Activated naive CD4-positive, alpha-beta T cell treated with Interleukin-2 at 50 U/mL for 16 hours (primary cell): Measurements from ENCODE around the gene TGFBR3.

ENCODE experiments used
- DNase-seq: peaks from one replicate; pipeline ENCODE4 v3.0.0-alpha.2; 2020

TGFBR3 gene

DNA sequence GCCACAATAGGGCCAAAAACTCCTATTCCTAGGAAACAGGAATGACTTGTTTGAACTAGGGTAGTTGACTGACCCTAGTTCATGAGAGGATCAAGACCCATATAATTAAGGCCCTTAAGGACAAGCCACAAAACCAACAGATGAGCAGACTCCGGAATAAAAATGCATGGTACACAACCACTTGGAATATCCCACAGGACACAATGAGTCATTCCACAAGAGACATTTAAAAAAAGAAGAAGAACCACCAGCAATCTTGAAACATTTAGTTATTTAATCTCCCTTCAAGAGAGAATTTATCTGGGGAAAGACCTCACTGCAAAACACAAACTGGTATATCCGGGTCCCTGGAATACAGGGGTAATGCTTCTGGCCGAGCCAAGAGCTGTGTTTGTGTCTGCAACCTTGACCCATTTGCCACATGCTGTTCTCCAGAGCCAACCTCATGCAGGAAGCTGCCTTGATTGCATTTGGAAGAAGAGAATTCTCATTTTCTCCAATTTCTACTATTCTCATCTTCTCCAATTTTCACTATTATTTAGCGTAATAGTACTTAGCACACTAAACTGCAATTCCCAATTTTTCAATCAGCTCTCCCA, 135.5 kb downstream of the TGFBR3 start:
- DNase-seq: no peak

DNA sequence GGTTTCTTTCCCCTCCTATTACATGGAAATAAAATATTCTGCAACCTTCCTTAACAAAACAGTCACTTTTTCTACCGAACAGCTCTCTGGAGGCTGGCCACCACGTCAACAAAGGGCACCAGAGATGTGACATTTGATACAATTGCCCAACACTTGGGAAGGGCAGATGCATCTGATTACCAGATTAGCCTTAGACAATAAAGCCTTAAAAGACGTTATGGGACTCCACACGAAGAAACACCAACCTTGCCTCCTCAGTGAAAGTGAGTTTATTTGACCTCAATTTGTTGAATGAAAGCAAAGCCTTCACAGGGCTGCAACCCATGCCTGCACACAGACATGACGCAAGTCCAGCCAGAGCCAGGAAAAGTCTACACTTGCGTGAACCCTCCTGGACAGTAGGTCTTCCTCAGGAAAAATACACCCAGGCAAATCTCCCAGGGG, 136.1 kb downstream of the TGFBR3 start:
- no peak for DNase-seq

DNA sequence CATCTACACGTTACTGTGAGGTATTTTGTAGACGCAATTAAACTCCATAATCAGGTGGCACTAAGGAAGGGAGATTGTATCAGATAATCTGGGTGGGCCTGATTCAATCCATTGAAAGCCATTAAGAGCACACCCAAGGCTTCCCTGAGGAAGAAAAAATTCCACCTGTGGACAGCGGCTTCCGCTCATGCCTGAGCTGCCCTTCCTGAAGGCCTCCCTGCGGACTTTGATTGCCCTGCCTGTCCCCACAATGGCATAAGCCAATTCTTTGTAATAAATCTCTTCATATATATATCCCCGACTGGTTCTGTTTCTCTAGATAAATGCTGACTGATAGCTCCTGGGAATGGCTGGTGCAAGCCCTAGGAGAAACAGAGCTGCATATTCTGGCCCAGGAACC, 138.3 kb downstream of the TGFBR3 start:
- no peak for DNase-seq

DNA sequence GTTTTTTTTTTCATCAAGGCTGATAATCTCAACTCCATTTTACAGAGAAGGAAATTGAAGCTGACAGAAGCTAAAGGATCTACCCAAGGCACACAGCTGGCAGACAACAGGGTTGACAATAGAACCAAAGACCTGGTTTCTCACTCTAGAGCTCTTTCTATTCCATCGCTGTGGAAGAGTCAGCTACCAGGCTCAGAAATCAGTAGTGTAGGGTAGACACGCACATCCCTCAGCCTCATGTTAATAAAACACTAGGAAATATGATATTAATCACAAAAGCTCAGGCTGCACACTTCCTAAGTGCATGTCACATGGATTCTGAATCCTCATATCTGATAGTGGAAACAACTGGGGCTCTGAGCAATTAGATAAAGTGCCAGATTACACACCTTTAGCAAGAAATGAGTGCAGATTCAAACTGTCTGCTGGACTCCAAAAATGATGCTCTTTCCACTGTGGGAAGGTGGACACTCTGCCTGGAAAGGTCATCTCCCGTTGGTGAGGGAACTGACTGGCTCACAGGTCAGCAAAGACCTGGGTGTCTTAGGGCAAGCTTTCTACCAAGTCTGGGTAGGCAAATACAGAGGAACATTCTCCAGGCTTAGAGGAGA, 139.1 kb downstream of the TGFBR3 start:
- DNase-seq: no peak

DNA sequence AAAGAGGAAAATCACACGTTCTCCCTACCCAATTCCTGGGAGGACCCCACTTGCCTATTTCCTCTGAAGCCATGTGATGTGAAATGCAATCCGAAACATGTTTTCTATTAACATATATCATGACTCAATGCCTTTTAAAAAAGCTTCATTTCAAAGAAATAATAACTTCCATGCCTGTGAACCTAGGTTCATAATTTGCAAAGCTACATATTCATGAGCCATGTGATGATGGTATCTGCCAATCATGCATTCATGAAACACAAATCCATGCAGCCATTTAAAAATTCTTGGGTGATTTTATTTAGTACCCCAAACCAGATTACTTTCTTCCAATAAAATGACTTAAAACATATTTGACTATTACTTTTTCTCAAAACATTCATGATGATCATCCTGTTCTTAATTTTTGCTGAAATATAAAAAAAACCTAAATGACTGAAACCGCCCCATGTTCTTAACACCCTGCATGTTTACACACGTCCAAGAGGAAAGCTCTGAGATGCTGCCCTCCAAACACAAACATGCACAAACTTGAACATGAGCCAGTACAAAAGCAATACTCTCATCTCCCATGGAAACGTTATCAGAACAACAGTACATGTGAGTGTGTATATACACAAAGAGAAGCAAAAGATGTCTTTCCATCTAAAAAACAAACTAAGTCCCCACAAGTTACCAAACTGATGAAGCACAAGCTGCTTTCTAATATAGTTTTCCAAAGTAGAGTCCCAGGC, 140.1 kb downstream of the TGFBR3 start:
- DNase-seq: no peak

DNA sequence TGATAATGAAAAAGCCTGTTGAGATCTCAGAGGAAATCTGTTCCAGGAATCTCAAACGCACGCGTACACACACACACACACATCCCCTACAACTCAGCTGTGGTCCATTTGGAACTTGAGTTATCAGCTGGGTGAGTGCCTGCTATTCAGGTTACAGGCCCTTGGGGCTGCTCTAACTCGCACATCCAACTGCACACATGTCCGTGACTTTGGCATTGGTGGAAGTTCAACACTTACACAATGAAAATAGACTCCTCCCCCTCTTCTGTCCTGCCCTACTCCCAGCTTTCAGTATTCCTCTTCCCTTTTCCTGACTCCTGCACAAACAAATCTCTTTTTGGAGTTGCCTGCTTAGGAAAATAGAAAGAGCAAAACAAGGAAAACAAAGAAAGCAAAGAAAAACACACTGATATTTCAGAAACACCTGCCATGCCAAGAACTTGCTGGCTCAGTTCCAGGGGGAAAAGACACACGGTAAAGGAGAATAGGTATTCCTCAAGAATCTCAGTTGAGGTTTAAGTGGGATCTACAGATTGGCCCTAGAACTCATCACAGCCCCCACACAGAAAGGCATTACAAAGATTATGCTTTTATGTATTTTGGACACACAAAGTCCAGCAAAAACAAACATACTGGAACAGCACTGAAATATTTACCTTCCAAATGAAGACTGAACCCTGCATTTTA, 140.9 kb downstream of the TGFBR3 start:
- no peak for DNase-seq

DNA sequence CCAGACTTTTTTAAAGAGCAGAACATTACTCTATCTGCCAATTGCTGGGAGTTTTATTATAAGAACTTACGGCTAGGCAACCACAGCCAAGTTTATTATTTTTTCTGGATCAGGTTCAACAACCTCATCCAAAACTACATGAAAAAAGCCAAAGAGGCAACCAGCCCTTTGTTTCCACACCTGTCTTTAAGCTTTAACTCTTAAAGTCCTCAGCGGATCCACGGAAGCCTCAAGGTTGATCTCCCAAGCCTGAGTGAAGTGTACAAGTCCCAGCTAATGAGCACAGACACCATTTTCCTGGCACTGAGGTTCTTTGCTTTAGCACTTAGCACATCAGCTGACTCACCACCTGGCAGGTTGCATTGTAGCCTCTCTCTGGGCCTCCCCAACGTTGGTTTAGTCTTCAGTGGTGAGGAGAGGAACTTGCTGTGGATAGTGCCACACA, 143.1 kb downstream of the TGFBR3 start:
- DNase-seq: no peak

DNA sequence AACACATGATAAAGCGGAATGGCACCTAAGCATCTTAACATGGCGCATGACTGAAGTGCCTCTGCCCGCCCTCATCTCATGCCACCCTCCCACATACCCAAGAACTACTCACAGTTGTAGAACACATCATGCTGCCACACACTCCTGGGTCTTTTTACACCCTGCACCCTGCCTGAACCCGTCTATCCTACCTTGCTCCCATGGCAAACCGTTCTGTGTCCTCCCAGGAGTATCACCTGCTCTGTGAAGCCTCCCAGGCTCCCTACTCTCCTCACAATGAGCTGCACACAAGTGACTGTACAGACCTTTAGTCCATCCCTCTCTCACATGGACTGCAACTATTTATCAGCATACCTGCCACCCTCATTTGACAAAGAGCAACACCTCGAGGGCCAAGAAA, 144.0 kb downstream of the TGFBR3 start:
- DNase-seq: no peak

DNA sequence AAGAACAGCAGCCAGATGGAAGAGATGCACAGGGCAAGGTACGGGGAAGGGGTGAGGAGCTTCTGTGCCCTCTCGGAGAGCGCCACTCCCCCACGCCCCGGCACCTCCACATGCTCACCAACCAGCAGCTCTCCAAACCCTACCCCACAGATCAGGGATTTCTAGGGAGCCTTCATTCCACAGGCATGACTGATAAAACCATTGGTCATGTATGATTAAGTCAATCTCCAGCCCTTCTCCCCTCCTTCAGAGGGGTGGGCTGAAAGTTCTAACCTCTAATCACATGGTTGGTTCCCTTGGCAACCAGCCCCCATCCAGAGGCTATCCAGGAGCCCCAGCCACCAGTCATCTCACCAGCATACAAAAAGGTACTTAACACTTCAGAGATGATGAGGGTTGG, 144.7 kb downstream of the TGFBR3 start:
- no peak for DNase-seq

DNA sequence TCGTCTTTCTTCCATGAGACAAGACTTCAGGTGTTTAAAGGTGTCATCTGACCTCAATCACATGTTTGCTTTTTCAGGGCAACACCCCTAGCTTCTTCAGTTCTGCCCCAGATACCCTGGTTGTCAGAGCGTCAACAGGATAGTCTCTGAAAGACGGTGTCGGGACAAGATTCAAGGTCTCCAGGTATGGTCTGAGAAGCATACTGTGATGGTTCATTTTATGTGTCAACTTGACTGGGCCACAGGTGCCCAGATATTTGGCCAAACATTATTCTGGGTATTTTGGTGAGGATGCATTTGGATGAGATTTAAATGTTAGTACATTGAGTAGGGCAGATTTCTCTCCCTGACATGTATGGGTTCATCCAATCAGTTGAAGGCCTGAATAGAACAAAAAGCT, 148.3 kb downstream of the TGFBR3 start:
- DNase-seq: no peak

DNA sequence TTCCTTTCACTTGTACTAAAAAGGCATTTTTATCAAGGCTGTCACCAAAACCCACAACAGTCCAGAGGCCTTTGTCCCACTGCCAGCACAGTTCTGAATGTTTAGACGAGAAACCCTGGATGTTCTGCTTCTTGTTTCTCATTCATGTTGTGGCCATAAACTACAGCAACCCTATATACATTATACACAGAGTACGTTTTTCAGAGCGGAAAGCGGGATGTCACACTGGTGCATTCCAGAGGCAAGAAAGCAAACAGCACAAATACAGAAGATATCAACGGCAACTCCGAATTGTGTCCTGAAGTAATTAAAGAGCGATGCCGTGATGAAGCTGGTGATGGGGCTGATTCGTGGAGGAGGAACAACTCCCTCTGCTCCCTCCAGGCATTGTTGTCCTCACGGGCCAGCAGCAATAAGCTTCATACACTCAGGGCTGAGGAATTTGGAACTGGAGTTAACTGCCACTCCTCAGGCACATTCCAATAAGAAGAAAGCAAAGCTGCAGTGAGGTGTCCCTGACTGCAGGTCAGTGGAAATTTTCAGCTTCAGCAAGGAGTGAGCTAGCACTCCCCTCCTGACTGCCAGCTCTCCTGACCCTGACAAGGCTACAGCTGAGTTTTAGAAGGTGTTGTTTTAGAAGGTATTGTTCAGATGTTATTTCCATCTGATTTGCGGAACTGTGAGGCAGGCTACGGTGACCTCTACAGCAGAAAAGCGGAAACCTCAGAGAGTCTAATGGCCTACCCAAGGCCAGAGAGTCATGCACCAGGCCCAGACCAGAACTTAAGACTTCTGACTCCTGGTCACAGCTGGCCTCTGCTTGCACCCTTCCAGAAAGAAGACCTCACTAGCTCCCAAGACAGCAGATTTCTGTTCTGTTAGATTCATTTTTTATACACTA, 149.0 kb downstream of the TGFBR3 start:
- DNase-seq: no peak

DNA sequence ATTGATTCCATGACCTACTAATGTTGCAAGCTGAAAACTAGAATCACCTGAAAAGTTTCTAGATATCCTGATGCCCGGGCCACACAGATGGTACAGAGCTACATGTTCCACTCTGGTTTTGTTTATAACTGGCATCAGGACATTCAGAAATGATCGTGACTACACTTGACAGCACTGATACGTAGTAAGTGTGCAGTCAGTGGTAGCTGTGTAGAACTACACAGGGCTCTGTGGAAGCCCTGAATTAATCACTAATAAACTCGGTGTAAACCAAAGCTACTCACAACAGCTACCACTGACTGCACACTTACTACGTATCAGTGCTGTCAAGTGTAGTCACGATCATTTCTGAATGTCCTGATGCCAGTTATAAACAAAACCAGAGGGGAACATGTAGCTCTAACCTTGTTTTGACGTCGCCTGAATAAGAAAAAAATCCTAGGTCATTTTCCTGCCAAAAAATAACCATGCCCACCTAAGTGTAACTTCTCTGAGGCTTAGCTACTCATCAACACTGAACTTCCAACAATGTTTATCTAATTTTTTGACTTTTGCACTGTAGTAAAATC, 149.7 kb downstream of the TGFBR3 start:
- no peak for DNase-seq

DNA sequence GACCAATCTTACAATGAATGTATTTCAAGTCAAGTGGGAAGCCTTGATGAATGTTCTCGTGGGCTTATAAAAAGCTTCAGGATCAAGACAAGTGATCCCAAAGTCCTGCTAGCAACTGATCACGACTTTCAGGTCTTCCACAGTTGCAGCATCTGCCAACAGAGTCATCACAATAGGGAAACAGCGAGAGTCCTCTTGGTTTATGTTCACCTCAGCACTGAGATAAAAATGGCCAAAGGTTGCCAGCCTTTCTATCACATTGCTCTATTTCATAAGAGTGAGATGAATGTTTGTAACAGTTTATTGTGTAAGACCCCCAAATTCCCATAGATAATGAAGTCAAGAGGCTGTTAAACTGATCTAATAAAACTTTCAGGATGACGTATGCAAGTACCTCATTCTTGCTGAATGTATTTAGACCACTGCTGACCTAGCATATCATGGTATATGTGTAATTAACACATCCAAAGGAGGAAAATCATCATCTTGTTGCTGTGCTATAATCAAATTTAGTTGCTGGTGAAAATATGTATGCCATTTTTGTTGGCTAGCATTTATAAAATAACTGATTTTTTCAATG, 150.6 kb downstream of the TGFBR3 start:
- DNase-seq: no peak

DNA sequence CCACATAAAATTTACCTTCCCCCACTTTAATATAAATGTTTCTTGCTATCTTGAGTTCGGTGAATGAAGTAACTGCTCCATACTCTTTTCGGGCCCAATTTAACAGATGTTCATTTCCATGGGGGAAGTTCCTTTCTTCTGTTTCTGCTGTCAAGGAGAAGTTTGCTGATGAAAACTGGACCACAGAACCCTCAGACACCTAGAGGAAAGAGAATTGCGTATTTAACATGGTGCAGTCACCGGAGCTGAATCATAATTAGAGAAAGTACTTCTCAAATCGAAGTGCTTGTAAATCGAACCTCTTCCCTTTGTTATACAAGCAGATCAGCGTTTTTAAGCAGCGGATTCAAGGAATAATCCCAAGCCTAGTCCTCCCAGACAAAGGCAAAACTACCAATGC, 151.2 kb downstream of the TGFBR3 start:
- no peak for DNase-seq

DNA sequence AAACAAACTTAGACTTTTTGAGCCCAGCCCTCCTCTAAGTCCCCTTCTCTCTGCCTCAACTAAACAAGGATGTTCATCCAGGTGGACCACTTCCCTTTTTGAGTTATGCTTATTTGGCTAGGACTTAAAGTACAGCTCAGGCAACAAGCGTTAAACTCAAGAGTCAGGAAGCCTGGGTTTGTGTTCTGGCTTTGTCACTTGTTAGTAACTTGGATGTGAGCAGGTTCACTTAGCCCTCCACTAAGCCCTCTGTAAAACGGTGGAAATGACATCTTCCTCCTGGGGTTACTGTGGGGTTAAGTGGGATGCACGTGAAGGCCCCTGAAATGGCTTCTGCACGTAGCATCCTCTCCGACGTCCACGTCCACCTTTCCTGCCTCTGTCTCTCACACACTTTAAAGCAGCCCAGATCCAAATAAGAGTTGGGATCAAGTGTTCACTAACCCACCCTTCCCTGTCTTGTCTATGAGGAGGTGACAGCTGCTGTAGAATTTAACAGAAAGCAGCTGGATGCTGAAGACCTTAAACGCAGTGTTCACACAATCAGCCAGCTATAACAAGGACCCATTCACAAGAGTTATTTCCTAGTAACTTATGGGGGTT, 152.7 kb downstream of the TGFBR3 start:
- DNase-seq: no peak

DNA sequence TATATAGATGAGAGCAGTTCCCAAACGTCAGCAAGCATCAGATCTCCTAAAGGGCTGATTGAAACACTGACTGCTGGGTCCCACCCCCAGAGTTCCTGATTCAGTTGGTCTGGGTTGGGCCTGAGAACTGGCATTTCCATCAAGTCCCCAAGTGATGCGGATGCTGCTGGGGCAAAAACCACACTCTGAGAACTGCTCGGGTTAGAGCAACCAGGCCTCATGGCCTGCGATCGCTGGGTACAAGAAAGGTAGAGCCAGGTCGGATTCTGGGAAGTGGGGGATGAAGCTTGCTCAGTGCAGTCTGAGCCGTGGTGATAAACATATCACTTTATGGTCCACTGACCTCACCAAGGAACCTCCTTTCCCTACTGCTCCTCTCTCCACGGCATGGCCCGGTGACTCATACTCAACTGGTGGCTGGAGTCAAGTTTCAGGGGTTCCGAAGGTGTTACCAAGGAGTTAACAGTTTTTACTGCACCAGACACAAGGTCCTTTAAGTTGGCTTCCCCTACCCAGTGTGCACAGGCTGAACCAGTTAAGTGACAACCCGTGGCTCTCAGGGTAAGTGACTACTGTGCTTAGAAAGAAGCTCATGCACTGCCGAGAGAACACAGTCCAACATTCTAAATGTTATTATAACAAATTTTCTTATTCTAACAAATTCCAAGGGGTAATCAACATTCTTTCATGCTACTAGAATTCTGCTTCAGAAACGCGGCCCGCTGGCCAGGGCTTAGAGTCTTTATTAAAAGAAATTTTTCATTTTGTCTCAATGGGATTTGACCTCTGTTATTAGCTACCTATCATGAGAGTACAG, 153.5 kb downstream of the TGFBR3 start:
- DNase-seq: peak; percentile 20

DNA sequence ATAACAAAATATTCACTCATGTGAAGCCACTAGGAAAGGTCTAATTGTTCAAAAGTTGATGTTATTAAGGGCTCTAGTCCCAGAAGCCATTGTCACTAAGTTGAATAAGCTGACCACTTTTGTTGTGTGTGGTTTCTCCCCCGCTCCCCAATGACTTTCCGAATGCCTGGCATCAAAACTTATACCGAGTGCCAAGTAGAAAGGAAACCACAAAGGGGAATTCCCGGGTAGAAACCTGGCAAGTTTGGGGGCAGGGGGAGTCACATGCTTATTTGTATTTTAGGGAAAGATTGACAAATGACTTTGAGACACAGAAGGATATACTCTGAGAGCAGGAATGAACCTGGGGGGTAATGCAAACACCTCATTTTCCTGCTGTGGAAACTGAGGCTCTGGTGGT, 154.1 kb downstream of the TGFBR3 start:
- DNase-seq: peak; percentile 71

DNA sequence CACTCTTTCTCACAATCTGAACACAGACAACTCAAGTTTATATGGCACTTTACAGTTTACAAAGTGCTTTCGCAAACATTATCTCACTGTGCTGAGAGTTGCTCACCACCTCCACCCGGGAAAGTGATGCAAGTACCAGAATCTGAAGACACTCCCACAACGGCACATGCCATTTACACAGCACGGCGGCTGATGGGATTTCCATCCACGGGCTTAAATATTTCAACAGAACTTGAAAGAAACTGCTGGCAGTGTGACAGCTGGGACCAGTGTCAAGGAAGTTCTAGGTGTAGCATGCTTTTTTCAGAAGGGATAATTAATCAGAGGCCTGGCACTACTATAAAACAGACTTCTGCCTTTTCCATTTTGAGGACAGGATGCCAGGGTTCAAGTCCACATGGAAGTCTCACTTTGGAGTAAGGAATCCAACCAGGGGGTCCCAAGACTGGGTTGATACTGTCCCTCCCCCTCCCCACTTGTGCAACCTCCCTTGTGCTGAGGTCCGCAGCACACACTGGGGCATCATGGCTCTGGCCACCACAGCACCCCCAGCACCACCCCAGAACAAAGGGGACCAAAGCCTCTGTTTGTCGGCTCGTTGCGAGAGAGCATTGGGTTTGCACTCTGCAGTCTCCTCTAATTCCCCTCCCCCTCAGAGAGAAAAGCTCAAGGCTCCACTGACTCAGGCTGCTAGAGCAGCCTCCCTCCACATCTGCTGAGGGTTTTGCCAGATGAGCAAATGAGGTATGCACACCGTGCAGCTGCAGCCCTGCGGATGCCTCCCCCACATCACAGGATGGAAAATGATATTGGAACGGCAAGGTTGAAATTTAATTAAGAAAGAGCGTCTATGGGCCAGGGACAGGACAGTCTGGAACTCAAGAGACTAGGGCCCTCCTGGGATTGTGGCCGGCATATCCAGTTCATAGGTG, 154.9 kb downstream of the TGFBR3 start:
- peak; percentile 44 for DNase-seq

DNA sequence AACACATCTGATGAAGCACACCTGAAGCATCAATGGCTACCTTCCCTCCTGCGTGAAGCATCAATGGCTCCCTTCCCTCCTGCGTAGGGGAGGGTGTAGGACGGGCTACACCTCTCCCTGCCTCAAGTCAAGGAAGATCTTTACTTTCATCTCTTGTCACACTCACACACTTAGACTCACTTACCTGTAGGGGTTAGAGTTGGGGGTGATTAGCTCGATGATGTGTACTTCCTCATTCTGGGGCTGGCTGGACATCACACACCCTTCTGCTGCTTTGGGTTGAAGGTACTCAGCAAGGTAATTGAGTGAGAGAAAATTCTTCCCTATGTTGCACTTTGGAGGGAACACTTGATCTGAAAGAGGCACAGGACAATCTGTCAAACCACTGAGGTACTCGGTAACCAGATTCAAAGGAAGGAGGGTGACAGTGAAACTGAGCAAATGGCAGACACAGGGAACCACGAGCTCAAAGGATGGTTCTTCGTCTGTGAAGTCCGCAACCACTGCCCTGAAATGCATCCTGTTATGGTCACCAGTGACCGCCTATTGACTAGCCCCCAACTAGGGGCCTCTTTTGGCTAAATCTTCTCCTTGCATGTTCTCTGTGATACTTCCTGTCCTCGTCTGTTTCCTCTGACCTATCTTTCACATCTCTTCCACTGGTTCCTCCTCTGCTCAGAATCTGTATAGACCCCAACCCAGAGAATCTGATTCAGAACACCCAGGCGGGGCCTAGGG, 156.2 kb downstream of the TGFBR3 start:
- DNase-seq: no peak
